Stimulated activated CD4-positive, alpha-beta T cell treated with anti-CD3 and anti-CD28 coated beads, Interleukin-2, amount 100 ng/mL, for 4 hours (primary cell): ENCODE measurements around the gene PINLYP.

Experiments
- DNase-seq: peaks from one replicate; pipeline ENCODE4 v3.0.0-alpha.2; 2020; ENCODE audit warnings: low read depth

Gene PINLYP

DNA sequence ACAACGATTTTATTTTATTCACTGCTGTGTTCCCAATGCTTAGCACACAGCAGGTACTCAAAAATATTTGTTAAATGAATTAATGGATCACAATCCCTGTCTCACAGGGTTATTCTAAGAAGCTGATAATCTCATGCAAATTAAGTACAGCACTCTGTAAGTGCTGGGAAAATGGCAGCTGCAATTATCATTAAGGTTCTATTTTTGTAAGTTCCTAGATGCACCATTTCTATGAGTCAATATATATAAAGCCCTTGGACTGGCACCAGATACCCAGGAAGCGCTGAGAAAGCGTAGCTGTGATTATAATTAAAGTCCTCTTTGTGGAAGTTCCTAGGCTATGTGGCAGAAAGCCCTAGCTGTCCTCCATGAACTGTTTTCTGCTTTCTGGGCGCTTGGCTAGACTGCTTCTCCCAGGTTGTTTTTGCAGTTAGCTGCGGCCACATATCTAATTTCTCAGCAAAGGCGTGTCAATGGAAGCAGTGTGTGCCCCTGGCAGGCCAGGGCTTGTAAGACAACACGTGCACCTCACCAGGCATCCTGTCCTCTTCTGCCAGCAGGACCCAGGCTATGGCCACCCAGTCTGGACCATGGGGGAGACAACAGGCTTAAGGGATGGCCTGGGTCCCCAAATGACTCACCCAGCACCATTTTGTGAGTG lies 31.1 kb downstream of the PINLYP start:
- no peak for DNase-seq

DNA sequence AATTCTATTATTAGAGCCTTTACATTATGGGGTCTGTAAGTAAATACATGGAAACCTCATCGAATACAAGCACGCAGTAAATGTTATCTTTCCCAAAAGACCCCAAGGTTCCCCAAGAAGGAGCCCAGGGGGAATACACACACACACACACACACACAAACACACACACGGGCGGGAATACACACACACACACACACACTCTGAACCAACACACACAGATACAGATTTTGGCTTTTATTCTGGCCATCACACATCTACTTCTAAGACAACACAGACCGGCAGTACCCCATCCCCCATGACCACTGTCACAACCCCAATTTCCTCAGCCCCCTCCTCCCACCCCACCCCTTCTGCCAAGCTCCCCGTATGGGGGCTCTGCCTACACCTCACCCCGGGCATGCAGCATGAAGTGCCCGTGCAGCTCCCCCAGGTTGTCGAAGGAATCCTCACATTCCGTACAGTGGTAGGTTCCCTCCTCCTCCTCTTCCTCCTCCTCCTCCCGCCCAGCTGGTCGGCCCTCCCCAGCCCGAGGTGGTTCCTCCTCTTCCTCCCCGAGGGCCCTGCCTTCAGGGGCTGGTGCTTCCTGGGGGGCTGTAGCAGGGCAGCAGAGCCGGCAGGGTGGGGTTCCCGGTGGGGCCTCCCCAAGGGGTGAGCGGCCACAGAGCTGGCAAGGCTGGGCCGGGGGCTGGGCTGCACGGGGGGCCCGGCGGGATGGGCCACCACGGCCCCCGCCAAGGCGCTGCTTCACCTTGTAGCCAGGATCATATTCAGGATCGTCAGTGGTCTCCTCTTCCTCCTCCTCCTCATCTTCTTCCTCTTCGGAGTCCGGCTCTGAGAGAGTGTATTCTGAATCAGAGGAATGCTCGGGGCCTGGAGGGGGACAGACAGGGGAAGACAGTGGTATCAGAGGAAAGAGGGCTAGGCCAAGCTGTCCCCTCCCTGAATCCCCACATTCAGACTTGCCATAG lies 31.9 kb downstream of the PINLYP start:
- DNase-seq = no peak

DNA sequence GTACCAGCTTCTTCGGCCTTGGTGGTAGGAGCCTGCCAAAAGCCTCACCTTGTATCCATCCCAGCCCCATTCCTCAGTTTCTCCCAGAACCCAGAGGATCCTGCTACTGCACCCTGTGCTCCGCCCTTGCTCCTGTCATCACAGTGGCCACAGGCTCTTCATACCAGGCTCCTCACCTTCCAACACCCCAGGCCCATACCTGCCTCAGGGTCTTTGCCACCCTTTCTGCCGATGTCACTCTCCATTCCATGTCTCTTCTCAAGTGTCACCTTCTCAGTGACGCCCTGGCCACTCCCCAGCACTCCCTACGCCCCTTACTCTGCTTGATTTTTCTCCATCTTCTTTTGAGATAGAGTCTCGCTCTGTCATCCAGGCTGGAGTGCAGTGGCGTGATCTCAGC lies 34.3 kb downstream of the PINLYP start:
- DNase-seq = no peak

GRCh38 chr19:43610493-43610892 lies 34.9 kb downstream of the PINLYP start:
- no peak for DNase-seq

- DNase-seq = no peak
These were observed 36.2 kb downstream of the PINLYP start, which contains the start of gene SRRM5 for GRCh38 chr19:43611788-43612187. SRRM5 (plus strand) TSS chr19:43612088; CDS start chr19:43612122, 34 bp downstream.

- no peak for DNase-seq
These were observed 36.8 kb downstream of the PINLYP start for GRCh38 chr19:43612374-43612773.

- DNase-seq = no peak
These were observed 40.7 kb downstream of the PINLYP start for GRCh38 chr19:43616306-43616705.

GRCh38 chr19:43616954-43617353 lies 41.4 kb downstream of the PINLYP start:
- DNase-seq = no peak

GRCh38 chr19:43618921-43619261 lies 43.3 kb downstream of the PINLYP start:
- DNase-seq = no peak

GRCh38 chr19:43619262-43620060 lies 43.9 kb downstream of the PINLYP start, which contains the start of gene ZNF428:
ZNF428 (minus strand) TSS chr19:43619629; CDS start chr19:43614304, 5,325 bp downstream.
- peak; percentile 84 for DNase-seq

DNA sequence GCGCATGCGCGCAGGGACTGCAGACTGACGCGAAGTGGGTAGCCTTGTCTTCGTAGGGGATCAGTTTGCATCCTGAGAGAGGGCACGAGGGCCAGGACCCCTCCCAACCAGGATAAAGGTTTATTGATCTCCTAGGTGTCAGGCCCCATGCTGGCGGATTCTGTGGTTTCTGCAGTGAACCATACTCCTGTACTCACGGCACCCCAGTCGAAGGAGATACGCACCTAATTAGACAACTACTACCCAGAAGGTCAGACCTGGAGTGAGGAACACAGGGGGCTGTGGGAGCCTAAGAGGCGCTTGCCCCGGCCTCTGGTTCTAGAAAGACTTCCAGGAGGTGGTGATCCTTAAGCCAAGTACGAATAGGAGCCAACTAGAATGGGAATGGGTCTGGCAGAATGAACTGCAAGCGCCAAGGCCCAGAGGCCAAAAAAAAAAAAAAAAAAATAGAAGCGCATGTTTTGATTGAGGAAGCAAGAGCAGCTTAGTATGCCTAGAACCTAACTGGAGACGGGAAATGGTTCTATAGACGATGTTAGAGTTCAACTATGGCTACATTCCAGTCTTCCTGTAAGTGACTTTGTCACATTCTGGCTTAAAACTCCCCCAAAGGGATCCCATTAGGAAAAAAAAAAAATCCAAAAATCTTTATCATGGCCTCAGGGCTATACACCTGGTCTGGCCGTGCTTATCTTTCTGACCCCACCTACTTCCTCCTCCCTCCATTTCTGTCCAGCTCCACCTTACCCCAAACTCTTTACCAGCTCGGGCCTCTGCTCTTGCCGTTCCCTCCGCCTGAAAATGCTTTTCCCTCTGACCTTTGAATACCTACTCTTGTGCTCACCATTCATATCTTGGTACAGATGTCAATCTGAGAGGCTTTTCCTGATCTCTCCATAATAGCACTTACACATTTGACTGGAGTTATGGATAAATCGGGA lies 44.7 kb downstream of the PINLYP start:
- DNase-seq = no peak

DNA sequence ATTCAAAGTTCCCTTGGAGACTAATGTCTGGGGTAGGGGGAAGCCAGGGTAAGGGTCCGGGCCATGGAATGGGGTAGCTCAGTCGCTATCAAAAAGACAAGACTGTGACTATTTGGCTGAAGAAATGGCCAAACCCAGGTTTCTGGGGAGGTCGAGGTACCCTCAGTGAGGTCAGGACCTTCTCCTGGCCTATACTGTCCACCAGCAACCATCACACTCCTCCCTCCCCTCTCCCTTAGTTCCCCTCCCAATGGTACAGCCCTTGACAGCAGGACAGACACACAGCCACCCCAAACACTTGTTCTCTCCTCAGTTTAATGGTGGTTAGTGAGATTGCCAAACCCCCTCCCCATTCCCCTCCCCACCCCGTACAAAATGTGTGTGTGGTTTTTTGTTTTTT lies 46.5 kb downstream of the PINLYP start:
- no peak for DNase-seq

GRCh38 chr19:43622956-43623355 lies 47.4 kb downstream of the PINLYP start:
- no peak for DNase-seq

DNA sequence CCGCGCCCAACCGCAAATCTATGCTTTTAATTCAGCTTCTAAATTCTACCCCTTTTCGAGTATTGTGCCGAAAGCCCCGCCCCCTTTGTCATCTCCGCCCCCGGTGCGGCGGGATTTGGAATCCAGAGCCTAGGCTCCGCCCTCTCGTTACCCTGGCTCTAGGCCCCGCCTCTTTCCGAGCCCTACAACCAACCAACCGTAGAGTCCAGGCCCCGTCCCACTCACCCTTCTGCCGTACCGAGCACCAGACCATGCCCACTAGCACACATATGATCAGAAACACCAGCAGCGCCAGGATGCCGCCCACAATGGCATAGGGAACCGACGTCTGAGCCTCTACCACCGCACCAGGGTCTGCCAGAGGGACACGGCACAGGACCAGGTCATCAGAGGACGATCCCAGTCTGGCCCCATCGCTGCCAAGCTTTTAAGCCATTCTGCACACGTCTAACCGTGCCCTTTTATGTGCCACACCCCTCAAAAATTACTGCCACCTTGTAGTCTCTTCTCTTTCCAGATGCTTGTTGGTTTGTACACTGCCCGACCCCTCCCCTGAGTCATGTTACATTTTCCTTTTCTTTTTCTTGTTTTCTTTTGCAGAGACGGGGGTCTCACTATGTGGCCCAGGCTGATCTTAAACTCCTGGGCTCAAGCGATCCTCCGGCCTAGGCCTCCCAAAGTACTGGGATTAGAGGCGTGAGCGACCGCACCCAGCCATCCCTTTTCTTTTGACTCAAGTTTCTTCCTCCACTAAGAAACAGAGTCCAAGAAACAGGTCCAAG lies 48.5 kb downstream of the PINLYP start:
- peak; percentile 6 for DNase-seq

- DNase-seq = peak; percentile 81
These were observed 49.3 kb downstream of the PINLYP start for GRCh38 chr19:43624933-43625332.

DNA sequence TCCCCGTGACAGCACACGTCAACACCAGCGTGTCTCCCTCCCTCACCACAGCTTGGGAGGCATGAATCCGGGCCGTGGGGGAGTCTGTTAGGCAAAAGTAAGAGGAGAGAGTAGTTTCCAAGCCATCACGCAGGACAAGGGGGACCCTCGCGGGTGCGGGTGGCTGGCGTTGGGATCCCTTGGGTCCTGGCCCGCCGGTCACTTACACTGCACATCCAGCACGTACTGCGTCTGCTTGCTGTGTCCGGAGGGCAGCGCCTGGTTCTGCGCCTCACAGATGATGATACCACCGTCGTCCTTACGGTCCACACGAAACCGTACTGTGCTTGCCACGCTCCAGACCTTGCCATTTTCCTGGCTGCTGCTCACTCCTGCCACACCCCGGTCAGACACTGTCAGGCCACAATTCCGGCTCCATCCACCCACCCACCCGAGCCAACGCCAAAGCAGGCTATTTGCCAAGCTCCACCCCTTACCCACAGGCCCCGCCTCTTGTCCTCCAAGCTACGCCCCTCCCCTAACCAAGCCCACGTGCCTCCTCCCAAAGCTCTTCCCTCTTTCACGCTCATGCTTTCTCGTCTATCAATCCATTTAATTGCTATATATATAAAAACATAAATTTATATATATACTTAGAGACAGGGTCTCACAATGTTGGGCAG lies 50.4 kb downstream of the PINLYP start:
- no peak for DNase-seq

DNA sequence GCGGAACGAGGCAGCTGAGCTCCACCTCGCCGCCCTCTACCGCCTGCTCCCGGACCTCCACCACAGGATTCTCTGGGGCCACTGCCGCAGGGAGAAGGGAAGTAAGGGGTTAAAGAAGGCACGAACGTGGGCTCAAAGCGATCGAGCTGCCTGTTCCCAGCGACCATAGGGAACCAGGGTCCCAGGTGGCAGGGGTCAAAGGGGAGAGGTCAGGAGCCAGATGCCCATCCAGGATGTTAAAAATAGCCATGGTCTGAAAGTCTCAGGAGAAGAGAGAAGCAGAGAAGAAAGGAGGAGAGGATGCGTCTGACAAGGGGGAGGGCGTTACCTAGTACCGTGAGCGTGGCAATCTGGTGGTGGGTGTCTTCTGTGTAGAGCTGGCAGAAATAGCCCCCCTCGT lies 51.2 kb downstream of the PINLYP start:
- DNase-seq = no peak

DNA sequence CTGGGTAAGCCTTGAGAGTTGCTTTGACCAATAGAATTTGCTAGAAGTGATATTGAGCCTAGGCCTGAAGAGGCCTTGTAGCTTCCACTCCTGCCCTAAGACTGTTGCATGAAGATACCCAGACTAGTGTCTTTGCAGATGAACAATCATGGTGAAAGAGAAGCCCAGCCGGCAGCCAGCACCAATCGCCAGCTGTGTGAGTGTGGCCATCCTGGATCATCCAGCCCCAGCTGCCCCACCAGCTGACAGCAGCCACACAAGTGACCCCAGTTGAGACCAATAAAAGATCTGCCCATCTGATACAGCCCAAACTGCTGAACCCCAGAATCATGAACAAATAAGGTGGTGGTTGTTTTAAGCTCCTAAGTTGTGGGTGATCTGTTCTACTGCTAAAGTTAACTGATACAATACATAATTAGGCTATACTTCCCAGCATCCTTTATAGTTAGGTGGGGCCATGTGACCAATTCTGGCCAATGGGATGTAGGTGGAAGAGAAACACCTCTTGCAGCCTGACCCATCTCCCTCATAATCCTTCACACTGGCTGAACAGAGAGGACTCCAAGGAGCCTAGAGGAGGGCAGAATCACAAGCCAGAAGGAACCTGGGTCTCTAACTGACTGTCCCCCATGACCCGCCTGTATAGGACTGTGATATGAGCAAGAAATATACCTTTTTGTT lies 53.2 kb downstream of the PINLYP start:
- no peak for DNase-seq

- no peak for DNase-seq
These were observed 55.9 kb downstream of the PINLYP start for GRCh38 chr19:43631491-43631890.
